Karpas-422 (cell line): Measurements from ENCODE around the gene MCAM. TPM values are rescaled to one million over a fixed set of nuclear protein-coding genes. Genes with fewer than 3 reads are reported as not detected.
A peak's percentile ranks its signal among the peaks of the same experiment; 100 is the strongest.

Experiments
- DNase-seq: peaks from one replicate; pipeline ENCODE4 v3.0.0-alpha.2; 2015
- H2AFZ ChIP-seq: fragments of 200-600 bp; sonication (generic); 2 replicates; pipeline ENCODE4 v1.6.1; 2014; ENCODE audit warnings: antibody characterized with exemption, low read length, mixed read lengths
- H3K27ac ChIP-seq: fragments of 200-600 bp; sonication (generic); 2 replicates; pipeline ENCODE4 v1.5.1; 2014; ENCODE audit warnings: mild to moderate bottlenecking, low read length, moderate library complexity
- H3K27me3 ChIP-seq: fragments of 200-600 bp; sonication (generic); 2 replicates; pipeline ENCODE4 v1.6.1; 2014; ENCODE audit warnings: low read length, mixed read lengths
- H3K36me3 ChIP-seq: fragments of 200-600 bp; sonication (generic); 2 replicates; pipeline ENCODE4 v1.6.1; 2014; ENCODE audit warnings: low read length, mixed read lengths; ENCODE audit not compliant: insufficient read depth
- H3K4me1 ChIP-seq: fragments of 200-600 bp; sonication (generic); 2 replicates; pipeline ENCODE4 v1.6.1; 2014; ENCODE audit warnings: mild to moderate bottlenecking, low read length, mixed read lengths
- H3K4me2 ChIP-seq: fragments of 200-600 bp; sonication (generic); 2 replicates; pipeline ENCODE4 v1.6.1; 2014; ENCODE audit warnings: low read length, low read depth, mild to moderate bottlenecking; ENCODE audit not compliant: poor library complexity, severe bottlenecking
- H3K4me3 ChIP-seq: fragments of 200-600 bp; sonication (generic); 2 replicates; pipeline ENCODE4 v1.5.1; 2014; ENCODE audit warnings: mild to moderate bottlenecking, antibody characterized with exemption, low read length, mixed read lengths
- H3K79me2 ChIP-seq: fragments of 200-600 bp; sonication (generic); 2 replicates; pipeline ENCODE4 v1.6.1; 2014; ENCODE audit warnings: mild to moderate bottlenecking, low read length, mixed read lengths
- H3K9ac ChIP-seq: fragments of 200-600 bp; sonication (generic); 2 replicates; pipeline ENCODE4 v1.6.0; 2014; ENCODE audit warnings: low read length
- H3K9me2 ChIP-seq: fragments of 200-600 bp; sonication (generic), shearing (Covaris generic); replicated peaks from 2 replicates; pipeline ENCODE4 v1.6.0; 2014; ENCODE audit warnings: mild to moderate bottlenecking, low read length, moderate library complexity; ENCODE audit not compliant: insufficient read depth
- H3K9me3 ChIP-seq: fragments of 300-700, 200-600 bp; sonication (generic); 2 replicates; pipeline ENCODE4 v1.6.1; 2014; ENCODE audit warnings: low read length, mixed read lengths
- H4K20me1 ChIP-seq: fragments of 200-600 bp; sonication (generic); 2 replicates; pipeline ENCODE4 v1.6.1; 2014; ENCODE audit warnings: mild to moderate bottlenecking, antibody characterized with exemption, low read length, low read depth; ENCODE audit not compliant: insufficient read depth
- total RNA-seq: library from RNA; depleted of rRNA; stranded (reverse); fragments of >200 nt; shearing (Covaris generic); gene quantifications from 2 replicates; pipeline ENCODE4 v1.2.3, GENCODE V29; 2014; ENCODE audit warnings: low replicate concordance

MCAM gene
- total RNA-seq, 1 experiment from 2014 or later, result 2.0 TPM

- Histone ChIP-seq H3K4me3 (no peak overlapping the region), H3K9ac (no peak overlapping the region), H2AFZ (no peak overlapping the region), H4K20me1 (no peaks in the 10 kb centered on the region), H3K9me3 (no peaks in the 10 kb centered on the region), H3K36me3 (no peaks in the 10 kb centered on the region), H3K9me2 (no peaks in the 10 kb centered on the region), H3K4me1 (peaks cover 9% of the 10 kb centered on the region), H3K27ac (no peak overlapping the region), H3K27me3 (no peaks in the 10 kb centered on the region), H3K79me2 (no peaks in the 10 kb centered on the region), H3K4me2 (no peak overlapping the region)
- DNase-seq, result no peak
These were observed 24.5 kb upstream of the MCAM start for GRCh38 chr11:119341222-119342022.

GRCh38 chr11:119340335-119341221 lies 23.6 kb upstream of the MCAM start, which contains the start of gene C1QTNF5:
C1QTNF5 (minus strand) TSS chr11:119340883; CDS start chr11:119340397, 486 bp downstream.
- DNase-seq, result no peak
- Histone ChIP-seq H4K20me1 (no peaks in the 10 kb centered on the region), H3K9me2 (no peaks in the 10 kb centered on the region), H3K27me3 (no peaks in the 10 kb centered on the region), H3K79me2 (peaks cover under 1% of the 10 kb centered on the region; the same call in 1 of the 2 replicates), H3K9ac (no peak within 1 kb of the TSS), H3K4me1 (peaks cover 10% of the 10 kb centered on the region), H3K36me3 (no peaks in the 10 kb centered on the region), H3K4me3 (no peak within 1 kb of the TSS), H2AFZ (no peak within 1 kb of the TSS), H3K27ac (no peak within 1 kb of the TSS), H3K9me3 (no peaks in the 10 kb centered on the region), H3K4me2 (no peak within 1 kb of the TSS)

- Histone ChIP-seq H3K4me3 (no peak overlapping the region), H2AFZ (no peak overlapping the region)
- DNase-seq, result no peak
These were observed 22.8 kb upstream of the MCAM start for GRCh38 chr11:119339589-119340334.

GRCh38 chr11:119338965-119339588 lies 22.1 kb upstream of the MCAM start:
- Histone ChIP-seq H3K79me2 (peaks cover 10% of the 10 kb centered on the region; the same call in 1 of the 2 replicates), H2AFZ (no peak overlapping the region), H3K4me2 (no peak overlapping the region), H3K36me3 (no peaks in the 10 kb centered on the region), H3K27me3 (no peaks in the 10 kb centered on the region), H4K20me1 (no peaks in the 10 kb centered on the region), H3K4me3 (no peak overlapping the region), H3K9me3 (no peaks in the 10 kb centered on the region), H3K27ac (no peak overlapping the region), H3K9me2 (no peaks in the 10 kb centered on the region), H3K4me1 (peaks cover 17% of the 10 kb centered on the region), H3K9ac (no peak overlapping the region)
- no peak for DNase-seq

More at GRCh38 chr11:119339589-119340334, 22.8 kb upstream of the MCAM start:
- no peaks in the 10 kb centered on the region for H3K9me2 ChIP-seq
- no peaks in the 10 kb centered on the region for H3K9me3 ChIP-seq
- no peaks in the 10 kb centered on the region for H3K27me3 ChIP-seq
- H3K36me3 ChIP-seq, result no peaks in the 10 kb centered on the region
- no peak overlapping the region for H3K4me2 ChIP-seq
- no peak overlapping the region for H3K27ac ChIP-seq
- H3K79me2 ChIP-seq, result peaks cover 8% of the 10 kb centered on the region; the same call in 1 of the 2 replicates
- H4K20me1 ChIP-seq, result no peaks in the 10 kb centered on the region
- no peak overlapping the region for H3K9ac ChIP-seq
- H3K4me1 ChIP-seq, result peaks cover 17% of the 10 kb centered on the region

GRCh38 chr11:119338318-119338890 lies 21.5 kb upstream of the MCAM start:
- no peak overlapping the region for H3K9ac ChIP-seq
- no peaks in the 10 kb centered on the region for H3K27me3 ChIP-seq
- no peaks in the 10 kb centered on the region for H3K9me3 ChIP-seq
- H3K4me1 ChIP-seq, result peaks cover 21% of the 10 kb centered on the region
- H3K4me2 ChIP-seq, result peak overlapping the region; percentile 29
- no peak overlapping the region for H2AFZ ChIP-seq
- peaks cover 10% of the 10 kb centered on the region; the same call in 1 of the 2 replicates for H3K79me2 ChIP-seq
- peak; percentile 84 for DNase-seq
- no peaks in the 10 kb centered on the region for H3K36me3 ChIP-seq
- no peaks in the 10 kb centered on the region for H4K20me1 ChIP-seq
- H3K4me3 ChIP-seq, result no peak overlapping the region
- no peak overlapping the region for H3K27ac ChIP-seq
- H3K9me2 ChIP-seq, result no peaks in the 10 kb centered on the region

- H3K4me3 ChIP-seq, result no peak overlapping the region
- H3K4me1 ChIP-seq, result peaks cover 21% of the 10 kb centered on the region
- no peak overlapping the region for H2AFZ ChIP-seq
- no peak overlapping the region for H3K27ac ChIP-seq
- H3K79me2 ChIP-seq, result peaks cover 10% of the 10 kb centered on the region; the same call in 1 of the 2 replicates
- H4K20me1 ChIP-seq, result no peaks in the 10 kb centered on the region
- no peak overlapping the region for H3K4me2 ChIP-seq
- H3K27me3 ChIP-seq, result no peaks in the 10 kb centered on the region
- no peaks in the 10 kb centered on the region for H3K9me3 ChIP-seq
- H3K9me2 ChIP-seq, result no peaks in the 10 kb centered on the region
- no peak for DNase-seq
- H3K9ac ChIP-seq, result no peak overlapping the region
- no peaks in the 10 kb centered on the region for H3K36me3 ChIP-seq
These were observed 20.8 kb upstream of the MCAM start for GRCh38 chr11:119337581-119338317.
